Measurements from ENCODE around the gene SLC25A21. TPM values are rescaled to one million over a fixed set of nuclear protein-coding genes. Genes with fewer than 3 reads are reported as not detected.

SLC25A21 gene
- total RNA-seq, 1 donor from 2014 or later = 6.4 TPM

GRCh38 chr14:37171678-37172023 is 755 bp downstream of the SLC25A21 start:
- peaks cover 10% of the 10 kb centered on the region for H3K4me1 Mint-ChIP-seq
- no peaks in the 10 kb centered on the region for H3K9me3 Mint-ChIP-seq
- Histone ChIP-seq H3K36me3 (no peaks in the 10 kb centered on the region), H3K4me3 (peak overlapping the region; percentile 62), H3K9me3 (ENCODE audit: low read depth) (no peaks in the 10 kb centered on the region), H3F3A (ENCODE audit: low read depth) (peaks cover 15% of the 10 kb centered on the region), H2AFZ (replicated peaks) (peak overlapping the region; percentile 96), H3K79me2 (ENCODE audit: low read depth) (peaks cover 24% of the 10 kb centered on the region), H4K20me1 (ENCODE audit: low read depth) (no peaks in the 10 kb centered on the region), H3K4me2 (peak overlapping the region; percentile 87), H3K27ac (peak overlapping the region; percentile 79), H3K4me1 (peaks cover 41% of the 10 kb centered on the region), H3K27me3 (no peaks in the 10 kb centered on the region), H3K9ac (no peak overlapping the region)
- TF ChIP-seq, protein P1, sequence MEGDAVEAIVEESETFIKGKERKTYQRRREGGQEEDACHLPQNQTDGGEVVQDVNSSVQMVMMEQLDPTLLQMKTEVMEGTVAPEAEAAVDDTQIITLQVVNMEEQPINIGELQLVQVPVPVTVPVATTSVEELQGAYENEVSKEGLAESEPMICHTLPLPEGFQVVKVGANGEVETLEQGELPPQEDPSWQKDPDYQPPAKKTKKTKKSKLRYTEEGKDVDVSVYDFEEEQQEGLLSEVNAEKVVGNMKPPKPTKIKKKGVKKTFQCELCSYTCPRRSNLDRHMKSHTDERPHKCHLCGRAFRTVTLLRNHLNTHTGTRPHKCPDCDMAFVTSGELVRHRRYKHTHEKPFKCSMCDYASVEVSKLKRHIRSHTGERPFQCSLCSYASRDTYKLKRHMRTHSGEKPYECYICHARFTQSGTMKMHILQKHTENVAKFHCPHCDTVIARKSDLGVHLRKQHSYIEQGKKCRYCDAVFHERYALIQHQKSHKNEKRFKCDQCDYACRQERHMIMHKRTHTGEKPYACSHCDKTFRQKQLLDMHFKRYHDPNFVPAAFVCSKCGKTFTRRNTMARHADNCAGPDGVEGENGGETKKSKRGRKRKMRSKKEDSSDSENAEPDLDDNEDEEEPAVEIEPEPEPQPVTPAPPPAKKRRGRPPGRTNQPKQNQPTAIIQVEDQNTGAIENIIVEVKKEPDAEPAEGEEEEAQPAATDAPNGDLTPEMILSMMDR (IDR thresholded peaks at IDR 0.05) = no peak
- no peak for TF ChIP-seq EZH2 (IDR thresholded peaks at IDR 0.05)
- TF ChIP-seq EZH2phosphoT487 (IDR thresholded peaks at IDR 0.05) = no peak
- DNase-seq (ENCODE audit: low spot score) = no peak
- H3K27me3 Mint-ChIP-seq (ENCODE audit: insufficient read depth, low read depth) = no peaks in the 10 kb centered on the region
- peak overlapping the region; percentile 98 for H3K27ac Mint-ChIP-seq
- no peaks in the 10 kb centered on the region for H3K36me3 Mint-ChIP-seq
- H3K4me3 Mint-ChIP-seq = peak overlapping the region; percentile 96

DNA sequence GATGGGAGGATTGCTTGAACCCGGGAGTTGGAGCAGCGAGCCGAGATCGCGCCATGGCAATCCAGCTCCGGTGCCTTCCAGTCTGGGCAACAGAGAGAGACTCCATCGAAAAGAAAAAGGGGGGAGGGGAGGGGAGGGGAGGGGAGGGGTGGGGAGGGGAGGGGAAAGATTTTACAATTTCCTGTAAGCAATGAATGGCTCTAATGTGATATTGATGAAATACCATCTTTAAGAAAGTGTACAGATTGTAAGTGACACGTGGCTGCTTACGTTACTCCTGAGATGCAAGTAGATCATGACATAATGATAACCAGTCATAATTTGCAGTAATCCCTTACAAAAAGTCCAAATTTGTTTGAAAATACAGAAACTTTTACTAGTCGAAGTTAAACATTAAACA is 1.4 kb downstream of the SLC25A21 start:
- H3K4me1 ChIP-seq = peaks cover 41% of the 10 kb centered on the region
- no peak overlapping the region for H3K9ac ChIP-seq
- H3F3A ChIP-seq (ENCODE audit: low read depth) = peaks cover 15% of the 10 kb centered on the region
- no peaks in the 10 kb centered on the region for H3K36me3 Mint-ChIP-seq
- no peak overlapping the region for H3K27ac Mint-ChIP-seq
- H3K9me3 Mint-ChIP-seq = no peaks in the 10 kb centered on the region
- no peaks in the 10 kb centered on the region for H3K36me3 ChIP-seq
- no peak for DNase-seq (ENCODE audit: low spot score)
- H3K4me1 Mint-ChIP-seq = peaks cover 10% of the 10 kb centered on the region
- no peak for TF ChIP-seq EZH2phosphoT487 (IDR thresholded peaks at IDR 0.05)
- TF ChIP-seq, protein P1 (IDR thresholded peaks at IDR 0.05) = no peak
- TF ChIP-seq EZH2 (IDR thresholded peaks at IDR 0.05) = no peak
- H3K79me2 ChIP-seq (ENCODE audit: low read depth) = peaks cover 24% of the 10 kb centered on the region
- no peak overlapping the region for H3K27ac ChIP-seq
- no peak overlapping the region for H3K4me3 Mint-ChIP-seq
- no peaks in the 10 kb centered on the region for H3K27me3 ChIP-seq
- H3K9me3 ChIP-seq (ENCODE audit: low read depth) = no peaks in the 10 kb centered on the region
- peak overlapping the region; percentile 87 for H3K4me2 ChIP-seq
- no peak overlapping the region for H2AFZ ChIP-seq (replicated peaks)
- no peaks in the 10 kb centered on the region for H4K20me1 ChIP-seq (ENCODE audit: low read depth)
- H3K27me3 Mint-ChIP-seq (ENCODE audit: insufficient read depth, low read depth) = no peaks in the 10 kb centered on the region
- no peak overlapping the region for H3K4me3 ChIP-seq

DNA sequence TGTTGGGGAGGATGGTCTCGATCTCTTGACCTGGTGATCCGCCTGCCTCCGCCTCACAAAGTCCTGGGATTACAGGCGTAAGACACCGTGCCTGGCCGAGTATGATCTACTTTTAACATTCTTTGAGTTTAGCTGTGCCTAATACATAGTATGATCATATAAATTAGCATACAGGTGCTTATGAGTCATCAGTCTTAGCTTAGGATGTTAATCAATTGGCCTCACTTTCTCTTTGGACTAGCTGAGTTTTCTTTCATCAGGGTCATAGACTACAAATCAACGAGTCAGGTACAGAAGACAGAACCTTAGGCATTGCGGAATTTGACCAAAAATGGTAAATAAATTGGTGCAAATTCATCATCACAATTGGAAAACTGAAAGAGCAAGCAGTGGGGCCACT is 2.2 kb downstream of the SLC25A21 start:
- H3K27me3 Mint-ChIP-seq (ENCODE audit: insufficient read depth, low read depth) = no peaks in the 10 kb centered on the region
- H3K9me3 Mint-ChIP-seq = no peaks in the 10 kb centered on the region
- Histone ChIP-seq H3K4me2 (no peak overlapping the region), H3F3A (ENCODE audit: low read depth) (peaks cover 15% of the 10 kb centered on the region), H3K9me3 (ENCODE audit: low read depth) (no peaks in the 10 kb centered on the region), H4K20me1 (ENCODE audit: low read depth) (no peaks in the 10 kb centered on the region), H3K79me2 (ENCODE audit: low read depth) (peaks cover 24% of the 10 kb centered on the region), H2AFZ (replicated peaks) (no peak overlapping the region), H3K36me3 (no peaks in the 10 kb centered on the region), H3K27ac (no peak overlapping the region), H3K27me3 (no peaks in the 10 kb centered on the region), H3K4me1 (peaks cover 41% of the 10 kb centered on the region), H3K9ac (no peak overlapping the region), H3K4me3 (no peak overlapping the region)
- DNase-seq (ENCODE audit: low spot score) = no peak
- no peaks in the 10 kb centered on the region for H3K36me3 Mint-ChIP-seq
- TF ChIP-seq, protein P1 (IDR thresholded peaks at IDR 0.05) = no peak
- H3K27ac Mint-ChIP-seq = no peak overlapping the region
- peak overlapping the region; percentile 42 for H3K4me3 Mint-ChIP-seq
- peaks cover 10% of the 10 kb centered on the region for H3K4me1 Mint-ChIP-seq
